SK-N-SH treated with all-trans-retinoic acid at 6 μM for 48 hours (cell line): ENCODE measurements around the gene CLSTN2.

Source experiments
- ATAC-seq: fragments of 200-7000 bp; cut with Tn5 transposase; 3 replicates; pipeline ENCODE4 v1.9.1; 2020; ENCODE audit warnings: mild to moderate bottlenecking, moderate library complexity
- BACH2 ChIP-seq: fragments of 250-450 bp; sonication (Bioruptor Pico); IDR thresholded peaks from 2 replicates; pipeline ENCODE4 v1.9.0; 2021; ENCODE audit warnings: mild to moderate bottlenecking, borderline replicate concordance
- CREB5 ChIP-seq: fragments of 250-450 bp; sonication (Bioruptor Pico); IDR thresholded peaks from 2 replicates; pipeline ENCODE4 v1.5.1; 2020; ENCODE audit warnings: low read depth, mild to moderate bottlenecking, moderate library complexity
- CSDC2 ChIP-seq: fragments of 250-450 bp; sonication (Bioruptor Pico); IDR thresholded peaks from 2 replicates; pipeline ENCODE4 v1.5.0; 2020; ENCODE audit warnings: mild to moderate bottlenecking, moderate library complexity
- GLIS3 ChIP-seq: fragments of 250-450 bp; sonication (Bioruptor Pico); IDR thresholded peaks from 2 replicates; pipeline ENCODE4 v1.5.0; 2020; ENCODE audit warnings: mild to moderate bottlenecking, moderate library complexity
- ISL1 ChIP-seq: fragments of 250-450 bp; sonication (Bioruptor Pico); IDR thresholded peaks from 2 replicates; pipeline ENCODE4 v2.1.2; 2022; ENCODE audit warnings: mild to moderate bottlenecking, moderate library complexity
- OSR1 ChIP-seq: fragments of 250-450 bp; sonication (Bioruptor Pico); IDR thresholded peaks from 2 replicates; pipeline ENCODE4 v1.8.0; 2022; ENCODE audit warnings: moderate library complexity, mild to moderate bottlenecking, inconsistent platforms
- PATZ1 ChIP-seq: fragments of 250-450 bp; sonication (Bioruptor Pico); IDR thresholded peaks from 2 replicates; pipeline ENCODE4 v1.8.0; 2020; ENCODE audit warnings: mild to moderate bottlenecking, moderate library complexity, borderline replicate concordance
- POU6F1 ChIP-seq: fragments of 250-450 bp; sonication (Bioruptor Pico); IDR thresholded peaks from 2 replicates; pipeline ENCODE4 v1.8.0; 2021; ENCODE audit warnings: low read depth, mild to moderate bottlenecking, moderate library complexity, borderline replicate concordance
- PPARA ChIP-seq: fragments of 250-450 bp; sonication (Bioruptor Pico); IDR thresholded peaks from 2 replicates; pipeline ENCODE4 v1.5.0; 2020; ENCODE audit warnings: mild to moderate bottlenecking, borderline replicate concordance
- RARB ChIP-seq: fragments of 250-450 bp; sonication (Bioruptor Pico); IDR thresholded peaks from 2 replicates; pipeline ENCODE4 v1.8.0; 2021; ENCODE audit warnings: mild to moderate bottlenecking, moderate library complexity
- TCF4 ChIP-seq: fragments of 250-450 bp; sonication (Bioruptor Pico); IDR thresholded peaks from 2 replicates; pipeline ENCODE4 v1.8.0; 2021; ENCODE audit warnings: mild to moderate bottlenecking, moderate library complexity, borderline replicate concordance
- TOX ChIP-seq: fragments of 250-450 bp; sonication (Bioruptor Pico); IDR thresholded peaks from 2 replicates; pipeline ENCODE4 v1.8.0; 2021; ENCODE audit warnings: mild to moderate bottlenecking, moderate library complexity, borderline replicate concordance
- TSHZ2 ChIP-seq: fragments of 250-450 bp; sonication (Bioruptor Pico); IDR thresholded peaks from 2 replicates; pipeline ENCODE4 v1.5.0; 2020; ENCODE audit warnings: mild to moderate bottlenecking, moderate library complexity
- ZFP30 ChIP-seq: fragments of 450-650 bp; formaldehyde crosslinking; IDR thresholded peaks from 2 replicates; pipeline ENCODE4 v1.5.0; 2022; ENCODE audit warnings: mild to moderate bottlenecking, moderate library complexity
- ZNF565 ChIP-seq: fragments of 450-650 bp; formaldehyde crosslinking; conservative IDR thresholded peaks from 2 replicates; pipeline ENCODE4 v1.5.0; 2020; ENCODE audit warnings: low read depth, mild to moderate bottlenecking, moderate library complexity
- ZNF70 ChIP-seq: fragments of 450-650 bp; formaldehyde crosslinking; IDR thresholded peaks from 2 replicates; pipeline ENCODE4 v1.5.0; 2020; ENCODE audit warnings: mild to moderate bottlenecking, moderate library complexity
- ZNF8 ChIP-seq: fragments of 450-650 bp; formaldehyde crosslinking; IDR thresholded peaks from 2 replicates; pipeline ENCODE4 v1.5.0; 2020; ENCODE audit warnings: mild to moderate bottlenecking, moderate library complexity
- TF ChIP-seq, protein P1 (sequence below): fragments of 250-450 bp; sonication (Bioruptor Pico); IDR thresholded peaks from 2 replicates; pipeline ENCODE4 v1.5.1; 2021; ENCODE audit warnings: mild to moderate bottlenecking, moderate library complexity

CLSTN2 gene

DNA sequence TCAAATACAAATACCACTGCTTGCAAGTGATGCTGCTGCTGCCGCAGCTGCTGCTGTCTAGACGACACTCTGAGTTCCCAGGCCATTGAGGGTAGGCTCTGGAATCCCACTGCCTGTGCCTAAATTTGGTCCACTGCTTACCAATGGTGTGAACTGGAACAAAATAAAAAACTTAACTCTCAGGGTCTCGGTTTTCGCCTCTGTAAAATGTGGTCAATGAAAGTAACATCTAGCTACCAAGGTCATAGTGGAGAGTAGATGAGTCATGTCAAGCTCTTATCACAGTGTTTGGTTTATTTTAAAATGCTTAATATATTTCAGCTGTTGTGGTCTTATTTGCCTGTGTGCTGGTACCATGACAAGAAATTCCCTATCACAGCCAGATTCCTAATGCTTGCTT, 299.3 kb downstream of the CLSTN2 start (continued):
- TF ChIP-seq, protein P1, sequence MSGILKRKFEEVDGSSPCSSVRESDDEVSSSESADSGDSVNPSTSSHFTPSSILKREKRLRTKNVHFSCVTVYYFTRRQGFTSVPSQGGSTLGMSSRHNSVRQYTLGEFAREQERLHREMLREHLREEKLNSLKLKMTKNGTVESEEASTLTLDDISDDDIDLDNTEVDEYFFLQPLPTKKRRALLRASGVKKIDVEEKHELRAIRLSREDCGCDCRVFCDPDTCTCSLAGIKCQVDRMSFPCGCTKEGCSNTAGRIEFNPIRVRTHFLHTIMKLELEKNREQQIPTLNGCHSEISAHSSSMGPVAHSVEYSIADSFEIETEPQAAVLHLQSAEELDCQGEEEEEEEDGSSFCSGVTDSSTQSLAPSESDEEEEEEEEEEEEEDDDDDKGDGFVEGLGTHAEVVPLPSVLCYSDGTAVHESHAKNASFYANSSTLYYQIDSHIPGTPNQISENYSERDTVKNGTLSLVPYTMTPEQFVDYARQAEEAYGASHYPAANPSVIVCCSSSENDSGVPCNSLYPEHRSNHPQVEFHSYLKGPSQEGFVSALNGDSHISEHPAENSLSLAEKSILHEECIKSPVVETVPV (CRISPR knock-in tag), result no peak
- TF ChIP-seq CSDC2, result no peak
- no peak for TF ChIP-seq POU6F1
- TF ChIP-seq, all 23 proteins: peak for 0

DNA sequence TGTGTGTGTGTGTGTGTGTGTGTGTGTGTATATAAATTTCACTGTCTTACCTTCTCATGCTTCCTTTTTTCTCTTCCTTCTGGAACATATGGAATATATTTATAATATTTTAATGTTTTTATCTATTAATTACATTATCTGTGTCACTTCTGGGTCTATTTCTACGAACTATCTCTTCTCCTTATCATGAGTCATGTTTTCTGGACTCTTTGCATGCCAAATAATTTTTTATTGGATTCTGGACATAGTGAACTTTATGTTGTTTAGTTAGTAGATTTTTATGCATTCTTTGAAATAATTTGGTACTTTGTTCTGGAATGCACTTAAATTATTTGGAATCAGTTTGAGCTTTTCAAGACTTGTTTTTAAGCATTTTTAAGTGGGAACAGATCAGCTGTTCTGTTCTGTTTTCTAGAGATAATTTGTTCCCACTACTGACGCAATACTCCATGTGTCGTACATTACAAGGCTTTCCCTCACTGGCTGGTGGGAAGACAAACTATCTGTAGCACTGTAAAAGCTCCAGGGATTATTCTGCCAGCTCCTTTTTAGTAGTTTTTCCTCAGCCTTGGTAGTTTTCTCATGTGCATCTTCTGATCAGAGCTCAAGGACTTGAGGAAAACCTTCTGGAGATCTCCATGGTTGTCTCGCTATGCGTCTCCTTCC, 302.0 kb downstream of the CLSTN2 start:
- no peak for ATAC-seq

DNA sequence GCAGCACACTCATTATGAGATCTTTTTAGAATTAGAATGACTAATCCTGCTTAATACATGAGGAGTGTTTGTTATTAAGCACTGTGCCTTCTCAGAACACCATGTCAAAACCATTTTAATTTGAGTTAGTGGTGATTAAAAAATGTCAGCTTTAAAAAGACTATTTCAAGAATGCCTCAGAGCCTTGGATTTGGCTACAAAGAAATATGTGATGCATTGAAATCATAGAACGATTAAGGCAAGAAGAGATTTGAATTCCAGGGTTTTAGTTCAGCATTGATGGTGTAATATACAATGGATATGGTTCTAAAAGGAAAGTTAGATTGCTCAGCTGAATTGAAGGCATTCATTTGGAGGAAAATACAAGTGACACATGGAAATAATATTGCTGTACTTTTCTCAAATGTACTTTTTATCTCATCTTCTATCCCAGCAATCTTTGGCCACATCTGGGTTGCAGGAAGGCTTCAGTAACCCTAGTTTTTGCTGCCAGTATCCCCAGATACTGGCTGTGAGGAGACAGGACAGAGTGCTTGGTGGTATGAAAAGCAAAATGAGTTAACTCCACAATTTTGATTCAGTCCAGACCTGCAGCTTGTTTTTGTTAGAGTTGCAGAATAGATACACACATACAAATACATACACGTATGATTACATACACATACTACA, 303.8 kb downstream of the CLSTN2 start:
- TF ChIP-seq CSDC2 (no peak), PPARA (CRISPR knock-in tag) (no peak), ZFP30 (CRISPR knock-in tag) (no peak), ISL1 (CRISPR knock-in tag) (peak; percentile 49; the same call in 1 of the 2 replicates), CREB5 (CRISPR knock-in tag) (no peak), ZNF565 (no peak), BACH2 (CRISPR knock-in tag) (no peak), TCF4 (CRISPR knock-in tag) (peak; percentile 45; the same call in 1 of the 2 replicates)
- TF ChIP-seq, protein P1 (CRISPR knock-in tag), result no peak
- ATAC-seq, result no peak

More for the DNA sequence above, 302.0 kb downstream of the CLSTN2 start:
- peak; percentile 79 for TF ChIP-seq ISL1 (CRISPR knock-in tag)
- no peak for TF ChIP-seq POU6F1

DNA sequence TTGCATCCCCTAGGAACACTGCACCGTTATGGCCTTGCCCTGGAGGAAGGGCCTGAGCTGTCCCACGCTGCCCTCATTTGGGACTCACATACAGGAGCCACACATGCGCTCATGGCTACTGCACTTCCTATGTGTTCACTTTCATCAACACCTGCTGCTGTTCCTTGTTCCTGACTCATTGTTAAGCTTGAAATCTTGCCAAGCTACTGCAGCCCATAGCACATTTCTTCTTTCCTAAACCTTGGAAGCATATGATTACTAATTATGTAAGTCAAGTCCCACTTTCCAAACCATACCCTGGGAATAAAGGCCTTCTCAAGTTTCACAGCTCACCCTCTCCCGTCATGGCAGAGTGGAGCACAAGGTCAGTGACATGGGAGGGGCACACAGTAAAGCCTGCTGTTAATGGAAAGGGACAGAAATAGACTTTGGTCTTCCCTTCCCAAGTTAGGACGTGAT, 307.9 kb downstream of the CLSTN2 start:
- TF ChIP-seq ISL1 (CRISPR knock-in tag) (no peak), TCF4 (CRISPR knock-in tag) (no peak), CREB5 (CRISPR knock-in tag) (no peak), ZNF70 (no peak), ZNF565 (no peak), RARB (CRISPR knock-in tag) (no peak), TOX (CRISPR knock-in tag) (no peak), ZNF8 (CRISPR knock-in tag) (no peak), BACH2 (CRISPR knock-in tag) (no peak), PPARA (CRISPR knock-in tag) (no peak), TSHZ2 (CRISPR knock-in tag) (no peak), OSR1 (CRISPR knock-in tag) (no peak), CSDC2 (no peak), PATZ1 (CRISPR knock-in tag) (no peak), GLIS3 (CRISPR knock-in tag) (no peak)
- no peak for ATAC-seq
